Bronchial epithelial cell (primary cell): ENCODE data around the gene TEX261. TPM values are rescaled to one million over a fixed set of nuclear protein-coding genes. Genes with fewer than 3 reads are reported as not detected.
A peak's percentile ranks its signal among the peaks of the same experiment; 100 is the strongest.

Source experiments
- DNase-seq: peaks from one replicate; pipeline ENCODE4 v3.0.0-alpha.2; 2010; ENCODE audit warnings: low read depth
- FAIRE-seq: peaks from 2 replicates; lab custom pipeline; 2011; peaks lifted over from hg19 to GRCh38; lab: Jason Lieb, UNC
- H3K27me3 ChIP-seq: 2 replicates; pipeline ENCODE4 v1.5.1; 2011; ENCODE audit warnings: low read length; ENCODE audit not compliant: control insufficient read depth, insufficient read depth
- H3K36me3 ChIP-seq: 2 replicates; pipeline ENCODE4 v1.5.1; 2011; ENCODE audit warnings: low read length; ENCODE audit not compliant: control insufficient read depth, insufficient read depth
- H3K4me3 ChIP-seq: 2 replicates; pipeline ENCODE4 v1.5.1; 2011; ENCODE audit warnings: mild to moderate bottlenecking, low read depth, low read length, control low read depth
- total RNA-seq: library from RNA; depleted of rRNA; stranded (reverse); fragments of >200 nt; gene quantifications from 2 replicates; pipeline ENCODE4 v1.2.1, GENCODE V29; 2014
- TF ChIP-seq, protein P1 (sequence below): IDR thresholded peaks from 2 replicates; pipeline ENCODE4 v1.5.1; 2011; ENCODE audit warnings: mild to moderate bottlenecking, moderate library complexity, low read length, control low read depth, inconsistent platforms; ENCODE audit not compliant: insufficient read depth, severe bottlenecking

The TEX261 gene
- total RNA-seq, 1 donor from 2014 or later = 11.1 TPM

DNA sequence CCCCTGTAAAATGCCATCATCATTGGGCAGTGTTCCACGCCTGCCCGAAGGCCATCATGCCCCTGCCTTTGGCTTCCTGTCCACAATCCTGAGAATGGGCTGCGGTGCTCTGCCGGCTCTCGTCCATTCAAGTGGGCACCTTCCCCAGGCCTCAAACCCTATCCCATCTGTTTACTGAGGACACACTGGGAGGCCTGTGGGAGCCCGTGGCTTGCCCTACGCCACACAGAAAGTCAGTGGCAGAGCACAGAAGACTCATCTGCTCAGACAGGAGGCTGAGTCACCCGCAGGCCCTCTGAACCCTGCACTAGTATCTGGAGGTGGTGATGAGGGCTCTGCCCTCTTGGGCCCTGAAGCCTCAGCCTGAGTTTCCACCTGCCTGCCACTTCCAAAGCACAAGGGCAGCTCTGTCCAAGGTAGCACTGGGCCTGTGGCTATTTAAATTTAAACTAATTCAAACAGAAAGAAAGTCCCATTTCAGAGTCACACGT is 35.4 kb downstream of the TEX261 start:
- Histone ChIP-seq H3K36me3 (no peaks in the 10 kb centered on the region), H3K4me3 (no peak overlapping the region), H3K27me3 (peaks cover 6% of the 10 kb centered on the region)
- no peak for FAIRE-seq
- no peak for DNase-seq
- TF ChIP-seq, protein P1, sequence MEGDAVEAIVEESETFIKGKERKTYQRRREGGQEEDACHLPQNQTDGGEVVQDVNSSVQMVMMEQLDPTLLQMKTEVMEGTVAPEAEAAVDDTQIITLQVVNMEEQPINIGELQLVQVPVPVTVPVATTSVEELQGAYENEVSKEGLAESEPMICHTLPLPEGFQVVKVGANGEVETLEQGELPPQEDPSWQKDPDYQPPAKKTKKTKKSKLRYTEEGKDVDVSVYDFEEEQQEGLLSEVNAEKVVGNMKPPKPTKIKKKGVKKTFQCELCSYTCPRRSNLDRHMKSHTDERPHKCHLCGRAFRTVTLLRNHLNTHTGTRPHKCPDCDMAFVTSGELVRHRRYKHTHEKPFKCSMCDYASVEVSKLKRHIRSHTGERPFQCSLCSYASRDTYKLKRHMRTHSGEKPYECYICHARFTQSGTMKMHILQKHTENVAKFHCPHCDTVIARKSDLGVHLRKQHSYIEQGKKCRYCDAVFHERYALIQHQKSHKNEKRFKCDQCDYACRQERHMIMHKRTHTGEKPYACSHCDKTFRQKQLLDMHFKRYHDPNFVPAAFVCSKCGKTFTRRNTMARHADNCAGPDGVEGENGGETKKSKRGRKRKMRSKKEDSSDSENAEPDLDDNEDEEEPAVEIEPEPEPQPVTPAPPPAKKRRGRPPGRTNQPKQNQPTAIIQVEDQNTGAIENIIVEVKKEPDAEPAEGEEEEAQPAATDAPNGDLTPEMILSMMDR = no peak

- DNase-seq = no peak
- H3K4me3 ChIP-seq = no peak overlapping the region
- TF ChIP-seq, protein P1 = no peak
- peaks cover 6% of the 10 kb centered on the region for H3K27me3 ChIP-seq
- no peaks in the 10 kb centered on the region for H3K36me3 ChIP-seq
- FAIRE-seq = no peak
Observed at GRCh38 chr2:70958759-70959158, 35.9 kb downstream of the TEX261 start.

GRCh38 chr2:70957798-70958197 is 36.9 kb downstream of the TEX261 start:
- Histone ChIP-seq H3K4me3 (no peak overlapping the region), H3K36me3 (no peaks in the 10 kb centered on the region), H3K27me3 (peaks cover 6% of the 10 kb centered on the region)
- TF ChIP-seq, protein P1 = no peak
- DNase-seq = no peak
- no peak for FAIRE-seq

DNA sequence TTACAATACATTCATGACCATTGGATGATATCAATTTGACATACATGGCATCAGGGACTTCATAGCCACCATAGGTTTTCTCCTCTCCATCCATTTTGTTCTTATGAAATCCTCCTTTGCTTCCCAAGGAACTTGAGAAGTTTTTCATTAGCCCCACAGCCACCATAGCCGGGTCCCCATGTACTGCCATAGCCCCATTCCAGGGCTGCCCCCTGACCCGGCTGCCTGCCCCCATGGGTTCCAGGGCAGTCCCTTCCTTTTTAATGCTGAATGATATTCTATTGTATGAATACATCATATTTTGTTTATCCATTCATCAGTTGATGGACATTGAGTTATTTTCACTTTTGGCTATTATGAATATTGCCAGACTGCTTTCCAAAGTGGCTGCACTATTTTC is 38.5 kb downstream of the TEX261 start:
- Histone ChIP-seq H3K4me3 (no peak overlapping the region), H3K27me3 (peaks cover 6% of the 10 kb centered on the region), H3K36me3 (no peaks in the 10 kb centered on the region)
- FAIRE-seq (no peak), DNase-seq (no peak)
- TF ChIP-seq, protein P1 = no peak

DNA sequence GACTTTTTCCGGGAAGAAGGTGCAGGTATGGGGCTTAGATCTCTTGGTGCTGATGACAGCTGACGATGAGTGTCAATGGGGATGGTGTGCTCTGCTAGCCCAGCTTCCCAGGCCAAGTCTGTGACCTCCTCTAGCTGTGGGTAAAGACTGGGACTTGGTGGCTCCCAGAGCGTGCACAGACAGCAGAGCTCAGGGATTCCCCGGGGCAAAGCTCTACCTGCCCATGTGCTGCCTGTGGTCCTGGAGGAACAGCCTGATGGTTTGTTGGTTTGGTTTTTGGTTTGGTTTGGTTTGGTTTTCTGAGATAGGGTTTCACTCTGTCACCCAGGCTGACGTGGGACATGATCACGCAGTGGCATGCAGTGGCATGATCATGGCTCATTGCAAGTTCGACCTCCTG is 39.8 kb downstream of the TEX261 start:
- Histone ChIP-seq H3K36me3 (no peaks in the 10 kb centered on the region), H3K4me3 (no peak overlapping the region), H3K27me3 (peaks cover 6% of the 10 kb centered on the region)
- DNase-seq = peak; percentile 13
- TF ChIP-seq, protein P1 = no peak
- no peak for FAIRE-seq

DNA sequence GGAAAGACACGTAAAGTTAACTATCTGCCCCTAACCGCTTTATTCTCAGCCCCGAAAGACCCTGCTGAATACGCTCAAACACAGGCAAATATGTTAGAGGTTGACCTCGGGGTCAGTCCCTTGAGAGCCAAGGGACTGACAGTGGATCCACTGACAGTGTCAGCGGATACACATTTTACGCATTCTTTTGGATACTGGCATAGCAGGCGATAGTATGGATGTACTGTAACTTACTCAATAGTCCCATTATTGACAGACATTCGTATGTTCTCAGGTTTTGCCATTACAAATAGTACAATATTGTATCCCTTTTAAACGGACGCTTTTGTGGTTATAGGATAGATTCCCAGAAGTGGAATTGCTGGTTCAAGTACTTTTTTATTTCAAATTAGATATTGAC is 45.6 kb downstream of the TEX261 start:
- no peaks in the 10 kb centered on the region for H3K36me3 ChIP-seq
- no peaks in the 10 kb centered on the region for H3K27me3 ChIP-seq
- no peak overlapping the region for H3K4me3 ChIP-seq
- TF ChIP-seq, protein P1 = no peak
- DNase-seq (no peak), FAIRE-seq (no peak)
